C1 segment of cervical spinal cord (tissue), 14 donors: ENCODE data around the gene NEDD4L.

Experiments used
- DNase-seq, 14 donors: peaks; one replicate each; lab custom pipeline; 2025; lab: John Stamatoyannopoulos, UW

The NEDD4L gene

DNA sequence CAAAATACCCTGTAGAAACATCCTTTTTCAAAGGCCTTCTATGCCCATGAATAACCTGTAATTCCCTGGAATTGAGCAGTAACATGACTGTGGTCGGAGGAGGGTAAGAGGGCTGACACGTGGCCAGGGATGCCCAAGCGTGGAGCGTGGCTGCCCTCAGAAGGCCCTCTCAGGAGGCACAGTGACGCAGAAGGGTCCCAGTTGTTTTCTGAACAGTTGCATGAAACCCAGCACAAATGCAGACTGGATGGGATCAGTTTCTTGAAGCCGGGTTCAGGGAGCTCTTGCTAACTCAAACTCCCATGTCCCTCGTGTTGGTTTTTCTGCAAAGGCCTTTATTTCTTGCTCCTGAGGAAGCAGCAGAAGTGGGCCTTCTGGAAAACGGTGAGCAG lies 347.9 kb downstream of the NEDD4L start:
- no peak for DNase-seq

DNA sequence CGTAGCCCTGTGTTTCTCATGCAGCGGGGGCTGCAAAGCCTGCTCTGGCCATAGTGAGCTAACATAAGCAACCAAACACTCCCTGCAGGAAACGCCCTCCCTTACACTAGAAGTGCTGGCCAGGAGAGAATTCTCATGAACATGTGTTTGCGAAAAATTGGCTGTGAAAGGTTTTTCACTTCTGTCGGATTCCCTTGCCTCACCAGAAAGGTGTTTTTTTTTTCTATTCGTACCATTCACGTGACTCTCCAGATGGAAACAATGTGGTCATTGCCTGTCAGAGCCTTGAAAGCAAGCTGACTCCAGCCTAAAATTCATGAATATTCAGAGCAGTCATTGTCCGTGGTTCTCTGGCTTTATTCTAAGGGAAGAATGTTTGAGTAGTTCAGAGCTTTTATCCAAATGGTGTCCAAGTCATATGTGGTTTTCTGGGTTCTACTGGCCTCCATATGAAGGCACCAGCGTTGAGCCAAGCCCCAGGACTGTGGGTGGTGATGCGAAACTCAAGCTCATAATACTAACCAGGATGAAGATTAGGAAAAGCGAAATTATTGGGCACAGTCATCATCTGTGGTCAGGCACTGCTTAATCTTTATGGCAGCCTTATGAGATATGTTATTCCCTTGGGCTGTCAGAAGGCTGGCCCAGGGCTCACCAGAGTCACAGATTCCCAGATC lies 348.4 kb downstream of the NEDD4L start:
- peak in 1 of 14 donors; percentile 56 for DNase-seq

GRCh38 chr18:58393295-58393694 lies 349.3 kb downstream of the NEDD4L start:
- DNase-seq, result no peak

GRCh38 chr18:58394046-58394445 lies 350.0 kb downstream of the NEDD4L start:
- no peak for DNase-seq

GRCh38 chr18:58394602-58395425 lies 350.8 kb downstream of the NEDD4L start:
- DNase-seq, result no peak

- DNase-seq, result no peak
These were observed 352.1 kb downstream of the NEDD4L start for GRCh38 chr18:58396144-58396543.

DNA sequence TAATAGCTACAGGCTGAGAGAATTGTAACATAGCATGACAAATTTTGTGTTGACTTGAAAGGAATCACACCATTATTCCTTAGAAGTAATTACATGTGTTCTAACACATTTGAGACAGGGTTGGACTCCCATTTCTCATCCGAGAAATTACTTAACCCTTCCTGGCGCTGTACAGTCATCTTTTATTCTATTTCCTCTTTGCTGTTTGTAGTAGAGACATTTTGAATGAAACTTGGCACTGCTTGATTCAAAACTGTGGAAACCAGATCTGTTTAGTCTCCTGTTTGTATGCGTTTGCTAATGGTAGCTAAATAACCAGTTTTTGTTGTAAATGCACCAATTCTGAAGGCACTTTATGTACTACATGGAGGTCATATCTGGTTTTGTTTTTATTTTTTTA lies 352.9 kb downstream of the NEDD4L start:
- no peak for DNase-seq

DNA sequence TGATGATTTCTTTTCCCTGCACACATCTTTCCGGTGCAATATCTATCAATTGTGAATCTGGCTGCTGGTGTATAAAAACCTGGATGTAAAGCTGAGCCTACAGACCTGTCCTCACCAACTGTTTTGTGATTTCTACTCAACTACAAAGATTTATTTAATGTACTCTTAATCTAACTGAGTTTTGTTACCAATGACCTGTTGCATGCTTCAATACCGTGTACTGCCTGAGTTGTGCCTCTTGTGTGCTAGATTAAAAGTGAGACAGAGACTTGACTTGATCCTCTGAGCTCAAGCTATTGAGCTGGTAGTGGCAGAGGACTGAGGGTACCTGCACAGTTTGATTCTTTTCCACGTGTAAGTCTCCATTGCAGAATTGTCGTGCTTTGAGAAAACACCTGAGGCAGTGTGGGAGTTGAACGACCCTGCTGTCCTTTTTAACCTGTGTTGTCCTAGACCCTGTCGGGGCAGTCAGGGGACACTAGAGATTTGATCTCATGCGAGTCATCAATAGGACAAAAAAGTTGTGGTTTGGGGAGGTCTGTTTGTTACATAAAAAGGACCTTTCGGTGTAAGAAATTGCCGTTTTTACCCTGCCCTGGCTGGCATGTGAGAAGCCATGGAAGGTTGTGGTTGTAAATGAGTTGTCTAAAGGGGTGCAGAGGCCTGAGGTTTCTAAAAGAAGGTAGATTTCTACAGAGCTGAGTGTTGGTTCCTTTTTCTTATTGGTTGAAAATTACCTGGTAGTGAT lies 353.5 kb downstream of the NEDD4L start:
- DNase-seq, result no peak

- no peak for DNase-seq
These were observed 354.8 kb downstream of the NEDD4L start for GRCh38 chr18:58398648-58399398.

GRCh38 chr18:58400331-58400870 lies 356.4 kb downstream of the NEDD4L start:
- DNase-seq, result no peak

DNA sequence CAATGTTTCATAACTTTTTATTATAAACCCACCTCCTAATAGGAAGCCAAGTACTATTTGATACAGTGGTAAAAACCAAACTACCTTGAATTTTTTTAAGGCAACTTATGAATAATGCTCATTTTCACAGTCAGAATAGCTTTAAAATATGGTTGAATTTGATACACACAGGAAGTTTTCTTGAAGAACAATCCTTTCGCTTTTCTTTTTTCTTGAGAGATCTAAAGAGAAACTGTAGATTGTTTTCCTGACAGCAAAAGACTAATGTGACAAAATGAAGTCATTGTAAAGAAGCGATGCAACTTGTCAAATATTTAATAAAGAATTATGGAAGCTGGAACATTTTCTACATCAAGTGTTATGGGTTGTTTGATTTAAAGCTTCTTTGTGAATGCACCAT lies 357.2 kb downstream of the NEDD4L start:
- DNase-seq, result no peak

GRCh38 chr18:58402247-58402646 lies 358.2 kb downstream of the NEDD4L start:
- DNase-seq, result peak in 1 of 14 donors; percentile 42

DNA sequence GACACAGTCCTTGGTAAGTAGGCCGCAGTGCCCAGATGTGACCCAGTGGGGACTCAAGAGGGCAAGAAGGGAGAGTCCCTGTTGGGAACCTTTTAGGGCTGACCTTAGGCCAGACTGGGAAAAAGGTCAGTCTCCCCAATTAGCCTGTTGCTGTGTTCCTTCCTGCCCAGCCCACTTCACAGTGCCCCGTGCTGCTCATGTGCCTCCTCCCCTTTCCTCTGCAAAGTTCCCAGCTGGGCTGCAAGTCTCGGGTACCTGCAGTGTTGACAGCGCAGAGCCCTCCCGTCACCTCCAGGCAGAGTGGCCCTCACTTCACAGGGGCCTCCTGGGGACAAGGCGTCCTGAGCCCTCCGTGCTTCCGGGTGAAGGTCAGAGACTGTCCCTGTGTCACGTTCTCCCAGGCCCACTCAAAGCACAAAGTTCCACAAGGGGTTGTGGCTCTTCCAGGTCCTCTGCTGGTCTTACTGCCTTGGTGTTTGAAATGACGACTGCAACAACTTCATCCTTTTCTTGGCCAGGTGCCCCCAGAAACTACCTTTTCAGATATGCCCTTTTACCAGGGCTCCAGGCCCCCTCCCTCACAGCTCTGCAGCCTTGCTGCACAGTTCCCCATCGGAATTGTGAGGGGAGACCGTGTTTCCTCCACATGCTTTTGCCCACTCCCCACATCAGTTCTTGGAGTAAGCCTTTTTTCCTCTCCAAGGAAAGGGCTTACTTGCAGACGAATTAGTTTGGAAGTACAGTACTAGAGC lies 359.1 kb downstream of the NEDD4L start:
- DNase-seq, result no peak

- no peak for DNase-seq
These were observed 359.9 kb downstream of the NEDD4L start for GRCh38 chr18:58403799-58404455.

DNA sequence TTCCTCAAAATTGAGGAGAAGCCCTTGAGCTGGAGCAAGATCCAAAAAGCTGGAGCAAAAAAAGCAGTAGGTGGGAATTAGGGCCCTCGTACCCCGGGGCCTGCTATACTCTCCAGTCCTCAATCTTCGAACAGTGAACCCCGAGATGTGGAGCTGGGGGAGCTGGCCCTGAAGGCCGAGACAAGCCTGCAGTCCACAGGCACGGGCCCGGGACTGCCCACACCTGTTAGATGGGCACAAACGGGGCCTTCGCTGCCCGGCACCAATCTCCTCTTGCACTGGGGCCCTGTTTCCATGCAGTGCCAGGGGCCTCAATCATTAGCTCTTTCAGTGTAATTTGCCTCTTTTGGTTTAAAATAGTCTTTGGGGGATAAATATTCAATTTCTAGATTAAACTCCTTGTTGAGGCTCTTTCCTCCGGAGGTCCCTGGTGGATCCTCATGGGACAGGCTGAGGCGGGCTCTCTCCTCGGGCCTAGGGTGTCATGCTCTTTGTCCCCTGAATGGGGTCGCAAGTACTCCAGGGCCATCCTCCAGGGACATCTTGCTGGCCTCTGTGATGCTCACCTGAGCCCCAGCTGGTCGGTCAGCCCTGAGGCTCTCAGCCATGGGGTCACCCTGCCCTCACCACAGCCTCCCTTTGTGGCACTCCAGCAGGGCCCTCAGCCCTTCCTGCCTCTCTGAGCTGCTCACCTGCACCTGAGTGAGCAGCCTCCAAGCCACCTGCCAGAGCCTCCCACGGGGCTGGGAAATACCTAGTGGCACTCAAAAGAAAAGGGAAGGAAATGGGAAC lies 361.3 kb downstream of the NEDD4L start:
- DNase-seq, result no peak

DNA sequence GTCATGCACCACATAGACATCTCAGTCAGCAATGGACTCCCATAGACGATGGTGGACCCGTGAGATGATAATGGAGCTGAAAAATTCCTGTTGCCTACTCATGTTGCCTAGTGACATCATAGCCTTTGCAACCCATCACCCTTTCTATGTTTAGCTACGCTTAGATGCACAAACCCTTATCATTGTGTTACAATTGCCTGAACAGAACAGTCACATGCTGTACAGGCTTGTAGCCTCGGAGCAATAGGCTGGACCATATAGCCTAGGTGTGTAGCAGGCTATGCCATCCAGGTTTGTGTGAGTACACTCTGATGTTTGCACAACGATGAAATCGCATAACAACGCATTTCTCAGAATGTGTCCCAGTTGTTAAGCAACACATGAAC lies 363.2 kb downstream of the NEDD4L start:
- no peak for DNase-seq

- no peak for DNase-seq
These were observed 363.8 kb downstream of the NEDD4L start for GRCh38 chr18:58407649-58408407.

DNA sequence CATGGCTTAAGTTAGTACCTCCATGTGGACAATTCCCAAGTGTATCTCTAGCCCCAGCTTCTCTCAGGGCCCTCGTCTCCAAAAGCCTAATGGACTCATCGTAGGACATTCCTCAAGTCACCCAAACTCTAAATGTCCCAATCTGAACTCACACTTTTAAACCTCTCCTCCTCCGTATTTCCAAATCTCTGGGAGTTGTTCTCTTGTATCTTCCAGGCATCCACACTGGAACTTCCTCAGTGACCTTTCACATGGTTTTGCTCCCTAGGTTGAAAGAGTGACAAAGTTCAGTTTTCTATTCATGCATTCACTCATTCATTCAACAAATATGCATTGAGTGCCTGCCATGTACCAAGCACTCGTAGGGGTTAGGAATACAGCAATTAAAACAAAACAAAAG lies 364.6 kb downstream of the NEDD4L start:
- DNase-seq, result no peak
